ENCODE measurements around the gene RUVBL1. TPM values are rescaled to one million over a fixed set of nuclear protein-coding genes. Genes with fewer than 3 reads are reported as not detected.
"Not testable (repeated sequence)": the region's sequence is repeated elsewhere in the genome, so short reads cannot be mapped to it uniquely, and the experiment has no call there.

Gene RUVBL1
- total and polyA plus RNA-seq, 10 of the 15 experiments (the other 5 are each of a cell fraction or from before 2014, with no cell fraction given), result 15.2 to 142 (median 84.2) TPM

DNA sequence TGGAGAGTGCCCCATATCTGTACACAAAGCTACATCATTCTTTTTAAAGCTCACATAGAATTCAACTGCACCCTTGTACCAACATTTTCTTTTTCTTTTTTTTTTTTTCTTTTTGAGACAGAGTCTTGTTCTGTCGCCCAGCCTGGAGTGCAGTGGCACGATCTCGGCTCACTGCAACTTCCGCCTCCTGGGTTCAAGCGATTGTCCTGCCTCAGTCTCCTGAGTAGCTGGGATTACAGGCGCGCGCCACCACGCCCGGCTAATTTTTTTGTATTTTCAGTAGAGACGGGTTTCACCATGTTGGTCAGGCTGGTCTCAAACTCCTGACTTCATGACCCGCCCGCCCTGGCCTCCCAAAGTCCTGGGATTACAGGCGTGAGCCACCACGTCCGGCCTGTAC lies 30.7 kb upstream of the RUVBL1 start:
- ChIA-PET SMC1A (ENCODE audit: uncharacterized antibody, unreplicated experiment) (interaction anchor here (0.7 kb wide), 1 partner anchor 13 kb away, joined by 4 read pairs; no protein-coding TSS in a partner anchor), CTCF (interaction anchor here (0.6 to 1.2 kb wide), 2 partner anchors 31 to 526 kb away, joined by 3 to 4 read pairs; partner anchors contain the start of gene RUVBL1), POLR2A (interaction anchor here (0.7 to 1.1 kb wide), 3 partner anchors 30 to 496 kb away, joined by 4 to 7 read pairs (median 5); partner anchors contain the start of gene RUVBL1), RAD21 (ENCODE audit: unreplicated experiment) (interaction anchor here (0.7 to 0.8 kb wide), 3 partner anchors 31 to 345 kb away, joined by 3 to 4 read pairs (median 3); partner anchors contain the start of gene RUVBL1)
- 89% methylated on average over 14 of the region's 16 CpGs for WGBS (ENCODE audit: insufficient coverage, insufficient replicate concordance, low lambda C conversion rate, missing lambda C conversion rate)
- BruUV-seq (replicated peaks); H3K27me3 ChIP-seq (replicated peaks in 1 of 2; ENCODE audit: control insufficient read depth in 2 of 2, insufficient read depth in 2 of 2, low read length in 1 of 2); DNase-seq (ENCODE audit: low read depth, low spot score); FAIRE-seq; in situ Hi-C loops (cut with MboI); H3K4me1 ChIP-seq (ENCODE audit: control insufficient read depth, insufficient read depth, low read length); H3K9me3 ChIP-seq (replicated peaks; ENCODE audit: control insufficient read depth, insufficient read depth, low read length); H4K20me1 ChIP-seq (ENCODE audit: control insufficient read depth, insufficient read depth); intact Hi-C loops (cut with micrococcal nuclease; ENCODE audit: unreplicated experiment); ATAC-seq; H3K36me3 ChIP-seq (ENCODE audit: control insufficient read depth in 2 of 2, insufficient read depth in 2 of 2, low read length in 1 of 2); H3K79me2 ChIP-seq (ENCODE audit: control insufficient read depth, insufficient read depth, low read length): not testable (repeated sequence)
- Histone ChIP-seq H3K4me3 (peak overlapping the region; percentile 66), H2AFZ (ENCODE audit: control insufficient read depth, low read depth, low read length) (peak overlapping the region; percentile 72), H3K4me2 (ENCODE audit: control insufficient read depth, insufficient read depth) (peak overlapping the region; percentile 63), H3K27ac (ENCODE audit: control insufficient read depth, insufficient read depth) (peak overlapping the region; percentile 45), H3K9ac (ENCODE audit: control insufficient read depth, insufficient read depth, low read length) (peak overlapping the region; percentile 77)
- TF ChIP-seq, protein P1, sequence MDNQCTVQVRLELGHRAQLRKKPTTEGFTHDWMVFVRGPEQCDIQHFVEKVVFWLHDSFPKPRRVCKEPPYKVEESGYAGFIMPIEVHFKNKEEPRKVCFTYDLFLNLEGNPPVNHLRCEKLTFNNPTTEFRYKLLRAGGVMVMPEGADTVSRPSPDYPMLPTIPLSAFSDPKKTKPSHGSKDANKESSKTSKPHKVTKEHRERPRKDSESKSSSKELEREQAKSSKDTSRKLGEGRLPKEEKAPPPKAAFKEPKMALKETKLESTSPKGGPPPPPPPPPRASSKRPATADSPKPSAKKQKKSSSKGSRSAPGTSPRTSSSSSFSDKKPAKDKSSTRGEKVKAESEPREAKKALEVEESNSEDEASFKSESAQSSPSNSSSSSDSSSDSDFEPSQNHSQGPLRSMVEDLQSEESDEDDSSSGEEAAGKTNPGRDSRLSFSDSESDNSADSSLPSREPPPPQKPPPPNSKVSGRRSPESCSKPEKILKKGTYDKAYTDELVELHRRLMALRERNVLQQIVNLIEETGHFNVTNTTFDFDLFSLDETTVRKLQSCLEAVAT (IDR thresholded peaks at IDR 0.05), result peak; percentile 95
